SK-N-MC (cell line): Measurements from ENCODE around the gene RPL3.
A peak's percentile ranks its signal among the peaks of the same experiment; 100 is the strongest.

ENCODE experiments used
- DNase-seq: peaks from one replicate; pipeline ENCODE4 v3.0.0-alpha.2; 2011; ENCODE audit warnings: low read depth, low spot score
- H3K27ac ChIP-seq: fragments of 200-600 bp; sonication (generic); 2 replicates; pipeline ENCODE4 v1.5.1; 2016; ENCODE audit warnings: mixed run types
- H3K36me3 ChIP-seq: fragments of 200-600 bp; sonication (generic); 2 replicates; pipeline ENCODE4 v1.6.1; 2017; ENCODE audit warnings: antibody characterized with exemption, low read length, mixed read lengths; ENCODE audit not compliant: insufficient read depth
- H3K4me3 ChIP-seq: fragments of 200-600 bp; sonication (generic); 2 replicates; pipeline ENCODE4 v1.5.1; 2016
- H3K9ac ChIP-seq: fragments of 200-600 bp; sonication (generic); 2 replicates; pipeline ENCODE4 v1.8.0; 2017; ENCODE audit warnings: mixed run types, mixed read lengths; ENCODE audit not compliant: insufficient read length
- H3K9me3 ChIP-seq: fragments of 200-600 bp; sonication (generic); 2 replicates; pipeline ENCODE4 v1.6.1; 2017; ENCODE audit warnings: low read depth, mild to moderate bottlenecking, antibody characterized with exemption, low read length, moderate library complexity, mixed read lengths
- EZH2 ChIP-seq: fragments of 200-600 bp; sonication (generic); IDR thresholded peaks from one replicate; pipeline ENCODE4 v1.6.1; 2017; ENCODE audit warnings: antibody characterized with exemption
- FOXP2 ChIP-seq: optimal IDR thresholded peaks from 2 replicates; pipeline ENCODE3; 2011; ENCODE audit warnings: mild to moderate bottlenecking, moderate library complexity; ENCODE audit not compliant: insufficient read depth; ENCODE audit errors: extremely low read length, control extremely low read depth
- POLR2AphosphoS5 ChIP-seq: IDR thresholded peaks from 2 replicates; pipeline ENCODE4 v1.6.1; 2012; ENCODE audit warnings: mild to moderate bottlenecking, low read depth, low read length, borderline replicate concordance

The RPL3 gene

GRCh38 chr22:39300186-39300830 lies 19.1 kb downstream of the RPL3 start:
- Histone ChIP-seq H3K9me3 (no peaks in the 10 kb centered on the region), H3K9ac (no peak overlapping the region), H3K27ac (no peak overlapping the region), H3K36me3 (no peaks in the 10 kb centered on the region), H3K4me3 (no peak overlapping the region)
- DNase-seq, result no peak
- no peak for TF ChIP-seq FOXP2
- TF ChIP-seq EZH2, result no peak
- TF ChIP-seq POLR2AphosphoS5, result no peak

- H3K9ac ChIP-seq, result no peak overlapping the region
- H3K36me3 ChIP-seq, result no peaks in the 10 kb centered on the region
- no peaks in the 10 kb centered on the region for H3K9me3 ChIP-seq
- no peak overlapping the region for H3K4me3 ChIP-seq
- no peak for TF ChIP-seq EZH2
- DNase-seq, result no peak
- H3K27ac ChIP-seq, result no peak overlapping the region
Observed at GRCh38 chr22:39299829-39300178, 19.6 kb downstream of the RPL3 start.

GRCh38 chr22:39298241-39298987 lies 21.0 kb downstream of the RPL3 start:
- peak overlapping the region; percentile 69 for H3K27ac ChIP-seq
- no peaks in the 10 kb centered on the region for H3K9me3 ChIP-seq
- no peak overlapping the region for H3K9ac ChIP-seq
- TF ChIP-seq POLR2AphosphoS5, result no peak
- no peak for TF ChIP-seq FOXP2
- no peak for TF ChIP-seq EZH2
- no peaks in the 10 kb centered on the region for H3K36me3 ChIP-seq
- DNase-seq, result no peak
- H3K4me3 ChIP-seq, result no peak overlapping the region

GRCh38 chr22:39297490-39298240 lies 21.8 kb downstream of the RPL3 start:
- H3K9ac ChIP-seq, result no peak overlapping the region
- no peaks in the 10 kb centered on the region for H3K36me3 ChIP-seq
- TF ChIP-seq FOXP2 (no peak), POLR2AphosphoS5 (no peak), EZH2 (no peak)
- no peak overlapping the region for H3K4me3 ChIP-seq
- H3K9me3 ChIP-seq, result no peaks in the 10 kb centered on the region
- H3K27ac ChIP-seq, result peak overlapping the region; percentile 69
- DNase-seq, result no peak

- no peak overlapping the region for H3K9ac ChIP-seq
- DNase-seq, result no peak
- no peak overlapping the region for H3K4me3 ChIP-seq
Observed at GRCh38 chr22:39296981-39297489, 22.4 kb downstream of the RPL3 start.

GRCh38 chr22:39296535-39296934 lies 22.9 kb downstream of the RPL3 start:
- no peak overlapping the region; the same call in 1 of the 2 replicates for H3K27ac ChIP-seq
- H3K9ac ChIP-seq, result no peak overlapping the region
- no peaks in the 10 kb centered on the region for H3K9me3 ChIP-seq
- no peaks in the 10 kb centered on the region for H3K36me3 ChIP-seq
- no peak for DNase-seq
- no peak overlapping the region for H3K4me3 ChIP-seq
- no peak for TF ChIP-seq FOXP2
- no peak for TF ChIP-seq EZH2
- no peak for TF ChIP-seq POLR2AphosphoS5

More at GRCh38 chr22:39296981-39297489, 22.4 kb downstream of the RPL3 start:
- Histone ChIP-seq H3K27ac (peak overlapping the region; percentile 13; the same call in 1 of the 2 replicates), H3K9me3 (no peaks in the 10 kb centered on the region), H3K36me3 (no peaks in the 10 kb centered on the region)
- no peak for TF ChIP-seq FOXP2
- TF ChIP-seq EZH2, result no peak
- no peak for TF ChIP-seq POLR2AphosphoS5

- no peak overlapping the region for H3K9ac ChIP-seq
- no peak overlapping the region for H3K27ac ChIP-seq
- no peak overlapping the region for H3K4me3 ChIP-seq
- H3K36me3 ChIP-seq, result no peaks in the 10 kb centered on the region
- no peak for DNase-seq
- no peaks in the 10 kb centered on the region for H3K9me3 ChIP-seq
- no peak for TF ChIP-seq EZH2
Observed at GRCh38 chr22:39294571-39295468, 24.6 kb downstream of the RPL3 start.
